ENCODE data around the gene MAP3K13. TPM values are rescaled to one million over a fixed set of nuclear protein-coding genes. Genes with fewer than 3 reads are reported as not detected.

MAP3K13 gene
- total and polyA plus RNA-seq, 2 of the 13 experiments (the other 11 are each of a cell fraction or from before 2014, with no cell fraction given): 24.2 to 26.5 TPM

- peaks cover 57% of the 10 kb centered on the region for H3K79me2 ChIP-seq (ENCODE audit: insufficient read depth, low read length)
- ATAC-seq (no peak), DNase-seq (ENCODE audit: low spot score) (no peak), FAIRE-seq (no peak)
- no peak overlapping the region for H2AFZ ChIP-seq (ENCODE audit: low read length)
- no peak overlapping the region for H3K27ac ChIP-seq (ENCODE audit: extremely low read length, insufficient read depth, low read length)
- CTCF ChIA-PET (ENCODE audit: low intra/inter-chr PET ratio, low total read pairs): no interaction called here
- H3K27me3 ChIP-seq (ENCODE audit: control insufficient read depth in 1 of 2, insufficient read depth in 2 of 2, low read length in 2 of 2): no peaks in the 10 kb centered on the region
- no peaks in the 10 kb centered on the region; the same call in 1 of the 2 replicates for H3K4me1 ChIP-seq (ENCODE audit: insufficient read depth, low read length)
- POLR2A ChIA-PET: no interaction called here
- TF ChIP-seq HNRNPK (IDR thresholded peaks at IDR 0.05; ENCODE audit: low read depth, low read length, poor library complexity, severe bottlenecking): peak; percentile 98
- TF ChIP-seq WIZ (CRISPR knock-in tag; IDR thresholded peaks at IDR 0.05): no peak
- TF ChIP-seq PCBP1 (IDR thresholded peaks at IDR 0.05; ENCODE audit: borderline replicate concordance, low read depth, low read length): peak; percentile 89
- no peaks in the 10 kb centered on the region for H3K9me3 ChIP-seq (ENCODE audit: low read length)
- WGBS (ENCODE audit: low lambda C conversion rate): 97% methylated on average over 3 of the region's 3 CpGs
- H3K9ac ChIP-seq (ENCODE audit: insufficient read depth, low read depth, low read length): no peak overlapping the region
- H3K36me3 ChIP-seq (replicated peaks in 1 of 2; ENCODE audit: control insufficient read depth in 1 of 2, insufficient read depth in 2 of 2, low read length in 2 of 2): no peaks in the 10 kb centered on the region
- intact Hi-C loops (cut with micrococcal nuclease; ENCODE audit: unreplicated experiment): no loop called here
- no peak overlapping the region for H3K4me3 ChIP-seq (replicated peaks in 1 of 3; ENCODE audit: insufficient read depth in 1 of 3, low read depth in 2 of 3, low read length in 3 of 3)
- peaks cover 20% of the 10 kb centered on the region for H4K20me1 ChIP-seq (ENCODE audit: insufficient read depth, low read length)
- no TSS peak for BruUV-seq (replicated peaks)
- H3K4me2 ChIP-seq (ENCODE audit: low read depth, low read length): no peak overlapping the region
- in situ Hi-C loops (cut with HindIII; ENCODE audit: extremely low pct_ligation_motif_present, low pct_unique_long_range_greater_than_20kb): no loop called here
Observed at GRCh38 chr3:185365291-185366073, 2.5 kb downstream of the MAP3K13 start.

- no peaks in the 10 kb centered on the region for H3K9me3 ChIP-seq (ENCODE audit: low read length)
- no peak overlapping the region for H3K4me2 ChIP-seq (ENCODE audit: low read depth, low read length)
- peaks cover 57% of the 10 kb centered on the region for H3K79me2 ChIP-seq (ENCODE audit: insufficient read depth, low read length)
- no TSS peak for BruUV-seq (replicated peaks)
- no peaks in the 10 kb centered on the region; the same call in 1 of the 2 replicates for H3K4me1 ChIP-seq (ENCODE audit: insufficient read depth, low read length)
- in situ Hi-C loops (cut with HindIII; ENCODE audit: extremely low pct_ligation_motif_present, low pct_unique_long_range_greater_than_20kb) (no loop called here), intact Hi-C loops (cut with micrococcal nuclease; ENCODE audit: unreplicated experiment) (no loop called here)
- peaks cover 20% of the 10 kb centered on the region for H4K20me1 ChIP-seq (ENCODE audit: insufficient read depth, low read length)
- no peak overlapping the region for H3K4me3 ChIP-seq (replicated peaks in 1 of 3; ENCODE audit: insufficient read depth in 1 of 3, low read depth in 2 of 3, low read length in 3 of 3)
- no peak for DNase-seq (ENCODE audit: low spot score)
- ChIA-PET POLR2A (no interaction called here), CTCF (ENCODE audit: low intra/inter-chr PET ratio, low total read pairs) (no interaction called here)
- no peak for ATAC-seq
- WGBS (ENCODE audit: low lambda C conversion rate): 98% methylated on average over 1 of the region's 1 CpG
- H3K36me3 ChIP-seq (replicated peaks in 1 of 2; ENCODE audit: control insufficient read depth in 1 of 2, insufficient read depth in 2 of 2, low read length in 2 of 2): no peaks in the 10 kb centered on the region
- no peak overlapping the region for H3K9ac ChIP-seq (ENCODE audit: insufficient read depth, low read depth, low read length)
- no peaks in the 10 kb centered on the region for H3K27me3 ChIP-seq (ENCODE audit: control insufficient read depth in 1 of 2, insufficient read depth in 2 of 2, low read length in 2 of 2)
- FAIRE-seq: no peak
- no peak overlapping the region for H3K27ac ChIP-seq (ENCODE audit: extremely low read length, insufficient read depth, low read length)
- no peak overlapping the region for H2AFZ ChIP-seq (ENCODE audit: low read length)
- no peak for TF ChIP-seq MLXIP (CRISPR knock-in tag; IDR thresholded peaks at IDR 0.05; ENCODE audit: borderline replicate concordance)
- no peak for TF ChIP-seq ZNF546 (CRISPR knock-in tag; conservative IDR thresholded peaks at IDR 0.05)
- TF ChIP-seq HNRNPL (IDR thresholded peaks at IDR 0.05; ENCODE audit: low read depth, low read length): no peak
- no peak for TF ChIP-seq SATB2 (CRISPR knock-in tag; IDR thresholded peaks at IDR 0.05)
- TF ChIP-seq ZNF550 (CRISPR knock-in tag; IDR thresholded peaks at IDR 0.05; ENCODE audit: borderline replicate concordance): no peak
- no peak for TF ChIP-seq ZMAT3 (CRISPR knock-in tag; conservative IDR thresholded peaks at IDR 0.05)
- TF ChIP-seq TAF15 (IDR thresholded peaks at IDR 0.05; ENCODE audit: low read depth, low read length, poor library complexity, severe bottlenecking): no peak
- TF ChIP-seq NR2C2 (CRISPR knock-in tag; IDR thresholded peaks at IDR 0.05; ENCODE audit: borderline replicate concordance): no peak
- no peak for TF ChIP-seq RXRB (CRISPR knock-in tag; IDR thresholded peaks at IDR 0.05; ENCODE audit: borderline replicate concordance)
- no peak for TF ChIP-seq KLF11 (CRISPR knock-in tag; IDR thresholded peaks at IDR 0.05)
- TF ChIP-seq ZNF737 (CRISPR knock-in tag; IDR thresholded peaks at IDR 0.05; ENCODE audit: borderline replicate concordance): no peak
- TF ChIP-seq GZF1 (CRISPR knock-in tag; IDR thresholded peaks at IDR 0.05): no peak
- TF ChIP-seq ZNF383 (CRISPR knock-in tag; IDR thresholded peaks at IDR 0.05; ENCODE audit: borderline replicate concordance): no peak
- TF ChIP-seq ZNF567 (CRISPR knock-in tag; IDR thresholded peaks at IDR 0.05; ENCODE audit: borderline replicate concordance): no peak
Observed at GRCh38 chr3:185366074-185366335, 3.1 kb downstream of the MAP3K13 start.

Data from HepG2 (cell line).